ENCODE results near the gene TSPAN9.

DNA sequence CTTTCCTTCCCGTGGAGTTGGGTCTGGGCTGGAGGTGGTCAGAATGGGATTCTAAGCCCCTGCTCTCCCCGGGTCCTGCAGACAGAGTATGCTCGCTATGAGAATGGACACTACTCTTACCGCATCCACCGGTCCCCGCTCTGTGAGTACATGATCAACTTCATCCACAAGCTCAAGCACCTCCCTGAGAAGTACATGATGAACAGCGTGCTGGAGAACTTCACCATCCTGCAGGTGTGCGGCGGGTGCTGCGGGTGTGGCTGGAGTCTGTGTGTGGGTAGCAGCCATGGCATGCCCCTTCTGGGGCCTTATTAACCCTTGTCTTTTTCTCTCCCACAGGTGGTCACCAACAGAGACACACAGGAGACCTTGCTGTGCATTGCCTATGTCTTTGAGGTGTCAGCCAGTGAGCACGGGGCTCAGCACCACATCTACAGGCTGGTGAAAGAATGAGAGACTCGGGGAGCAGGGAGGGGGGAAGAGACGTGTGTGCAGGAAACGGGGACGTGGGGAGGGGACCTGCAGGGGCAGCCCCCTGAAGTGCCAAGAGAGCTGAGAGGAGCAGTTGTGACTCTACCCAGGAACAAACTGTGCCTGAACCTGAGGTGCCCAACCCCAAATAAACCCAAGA is 37.0 kb upstream of the TSPAN9 start:
- TF ChIP-seq, protein P1, sequence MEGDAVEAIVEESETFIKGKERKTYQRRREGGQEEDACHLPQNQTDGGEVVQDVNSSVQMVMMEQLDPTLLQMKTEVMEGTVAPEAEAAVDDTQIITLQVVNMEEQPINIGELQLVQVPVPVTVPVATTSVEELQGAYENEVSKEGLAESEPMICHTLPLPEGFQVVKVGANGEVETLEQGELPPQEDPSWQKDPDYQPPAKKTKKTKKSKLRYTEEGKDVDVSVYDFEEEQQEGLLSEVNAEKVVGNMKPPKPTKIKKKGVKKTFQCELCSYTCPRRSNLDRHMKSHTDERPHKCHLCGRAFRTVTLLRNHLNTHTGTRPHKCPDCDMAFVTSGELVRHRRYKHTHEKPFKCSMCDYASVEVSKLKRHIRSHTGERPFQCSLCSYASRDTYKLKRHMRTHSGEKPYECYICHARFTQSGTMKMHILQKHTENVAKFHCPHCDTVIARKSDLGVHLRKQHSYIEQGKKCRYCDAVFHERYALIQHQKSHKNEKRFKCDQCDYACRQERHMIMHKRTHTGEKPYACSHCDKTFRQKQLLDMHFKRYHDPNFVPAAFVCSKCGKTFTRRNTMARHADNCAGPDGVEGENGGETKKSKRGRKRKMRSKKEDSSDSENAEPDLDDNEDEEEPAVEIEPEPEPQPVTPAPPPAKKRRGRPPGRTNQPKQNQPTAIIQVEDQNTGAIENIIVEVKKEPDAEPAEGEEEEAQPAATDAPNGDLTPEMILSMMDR (conservative IDR thresholded peaks at IDR 0.05; ENCODE audit: low read depth, low read length) = no peak
- TF ChIP-seq MAFK (IDR thresholded peaks at IDR 0.05; ENCODE audit: low read depth, low read length) (no peak), POLR2A (IDR thresholded peaks at IDR 0.05; ENCODE audit: low read depth, low read length) (no peak), MAZ (IDR thresholded peaks at IDR 0.05; ENCODE audit: borderline replicate concordance, low read depth, low read length) (no peak), CHD1 (IDR thresholded peaks at IDR 0.05; ENCODE audit: low read depth, low read length) (no peak), SMC3 (IDR thresholded peaks at IDR 0.05; ENCODE audit: low read depth, low read length) (no peak)
- TF ChIP-seq, protein P2, sequence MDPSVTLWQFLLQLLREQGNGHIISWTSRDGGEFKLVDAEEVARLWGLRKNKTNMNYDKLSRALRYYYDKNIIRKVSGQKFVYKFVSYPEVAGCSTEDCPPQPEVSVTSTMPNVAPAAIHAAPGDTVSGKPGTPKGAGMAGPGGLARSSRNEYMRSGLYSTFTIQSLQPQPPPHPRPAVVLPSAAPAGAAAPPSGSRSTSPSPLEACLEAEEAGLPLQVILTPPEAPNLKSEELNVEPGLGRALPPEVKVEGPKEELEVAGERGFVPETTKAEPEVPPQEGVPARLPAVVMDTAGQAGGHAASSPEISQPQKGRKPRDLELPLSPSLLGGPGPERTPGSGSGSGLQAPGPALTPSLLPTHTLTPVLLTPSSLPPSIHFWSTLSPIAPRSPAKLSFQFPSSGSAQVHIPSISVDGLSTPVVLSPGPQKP (IDR thresholded peaks at IDR 0.05; ENCODE audit: borderline replicate concordance, low read depth, low read length) = no peak
- TF ChIP-seq, protein P3, sequence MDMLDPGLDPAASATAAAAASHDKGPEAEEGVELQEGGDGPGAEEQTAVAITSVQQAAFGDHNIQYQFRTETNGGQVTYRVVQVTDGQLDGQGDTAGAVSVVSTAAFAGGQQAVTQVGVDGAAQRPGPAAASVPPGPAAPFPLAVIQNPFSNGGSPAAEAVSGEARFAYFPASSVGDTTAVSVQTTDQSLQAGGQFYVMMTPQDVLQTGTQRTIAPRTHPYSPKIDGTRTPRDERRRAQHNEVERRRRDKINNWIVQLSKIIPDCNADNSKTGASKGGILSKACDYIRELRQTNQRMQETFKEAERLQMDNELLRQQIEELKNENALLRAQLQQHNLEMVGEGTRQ (IDR thresholded peaks at IDR 0.05; ENCODE audit: low read depth, low read length) = no peak
